WERI-Rb-1 (cell line): Measurements from ENCODE around the gene MMRN2.
A peak's percentile ranks its signal among the peaks of the same experiment; 100 is the strongest.
"Not testable (repeated sequence)": the region's sequence is repeated elsewhere in the genome, so short reads cannot be mapped to it uniquely, and the experiment has no call there.

Experiments
- DNase-seq: peaks from one replicate; pipeline ENCODE4 v3.0.0-alpha.2; 2020
- H3K27ac ChIP-seq: fragments of 250-450 bp; sonication (Bioruptor Pico); 2 replicates; pipeline ENCODE4 v1.5.1; 2020; ENCODE audit warnings: mild to moderate bottlenecking, moderate library complexity
- H3K27me3 ChIP-seq: fragments of 250-450 bp; sonication (Bioruptor Pico); 2 replicates; pipeline ENCODE4 v1.5.1; 2021; ENCODE audit warnings: mild to moderate bottlenecking, low read depth, moderate library complexity; ENCODE audit not compliant: insufficient read depth, severe bottlenecking
- H3K36me3 ChIP-seq: fragments of 250-450 bp; sonication (Bioruptor Pico); 2 replicates; pipeline ENCODE4 v1.5.1; 2020; ENCODE audit warnings: mild to moderate bottlenecking, moderate library complexity
- H3K4me3 ChIP-seq: 2 replicates; pipeline ENCODE4 v1.5.1; 2011; ENCODE audit warnings: low read depth, mild to moderate bottlenecking, control low read depth, low read length
- H3K9me3 ChIP-seq: fragments of 250-450 bp; sonication (Bioruptor Pico); 2 replicates; pipeline ENCODE4 v1.5.1; 2021; ENCODE audit warnings: mild to moderate bottlenecking, moderate library complexity; ENCODE audit not compliant: severe bottlenecking
- TF ChIP-seq, protein P1 (sequence below): IDR thresholded peaks from 2 replicates; pipeline ENCODE4 v1.5.1; 2011; ENCODE audit warnings: low read depth, mild to moderate bottlenecking, control low read depth, inconsistent platforms, low read length

The MMRN2 gene, protein sequence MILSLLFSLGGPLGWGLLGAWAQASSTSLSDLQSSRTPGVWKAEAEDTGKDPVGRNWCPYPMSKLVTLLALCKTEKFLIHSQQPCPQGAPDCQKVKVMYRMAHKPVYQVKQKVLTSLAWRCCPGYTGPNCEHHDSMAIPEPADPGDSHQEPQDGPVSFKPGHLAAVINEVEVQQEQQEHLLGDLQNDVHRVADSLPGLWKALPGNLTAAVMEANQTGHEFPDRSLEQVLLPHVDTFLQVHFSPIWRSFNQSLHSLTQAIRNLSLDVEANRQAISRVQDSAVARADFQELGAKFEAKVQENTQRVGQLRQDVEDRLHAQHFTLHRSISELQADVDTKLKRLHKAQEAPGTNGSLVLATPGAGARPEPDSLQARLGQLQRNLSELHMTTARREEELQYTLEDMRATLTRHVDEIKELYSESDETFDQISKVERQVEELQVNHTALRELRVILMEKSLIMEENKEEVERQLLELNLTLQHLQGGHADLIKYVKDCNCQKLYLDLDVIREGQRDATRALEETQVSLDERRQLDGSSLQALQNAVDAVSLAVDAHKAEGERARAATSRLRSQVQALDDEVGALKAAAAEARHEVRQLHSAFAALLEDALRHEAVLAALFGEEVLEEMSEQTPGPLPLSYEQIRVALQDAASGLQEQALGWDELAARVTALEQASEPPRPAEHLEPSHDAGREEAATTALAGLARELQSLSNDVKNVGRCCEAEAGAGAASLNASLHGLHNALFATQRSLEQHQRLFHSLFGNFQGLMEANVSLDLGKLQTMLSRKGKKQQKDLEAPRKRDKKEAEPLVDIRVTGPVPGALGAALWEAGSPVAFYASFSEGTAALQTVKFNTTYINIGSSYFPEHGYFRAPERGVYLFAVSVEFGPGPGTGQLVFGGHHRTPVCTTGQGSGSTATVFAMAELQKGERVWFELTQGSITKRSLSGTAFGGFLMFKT

DNA sequence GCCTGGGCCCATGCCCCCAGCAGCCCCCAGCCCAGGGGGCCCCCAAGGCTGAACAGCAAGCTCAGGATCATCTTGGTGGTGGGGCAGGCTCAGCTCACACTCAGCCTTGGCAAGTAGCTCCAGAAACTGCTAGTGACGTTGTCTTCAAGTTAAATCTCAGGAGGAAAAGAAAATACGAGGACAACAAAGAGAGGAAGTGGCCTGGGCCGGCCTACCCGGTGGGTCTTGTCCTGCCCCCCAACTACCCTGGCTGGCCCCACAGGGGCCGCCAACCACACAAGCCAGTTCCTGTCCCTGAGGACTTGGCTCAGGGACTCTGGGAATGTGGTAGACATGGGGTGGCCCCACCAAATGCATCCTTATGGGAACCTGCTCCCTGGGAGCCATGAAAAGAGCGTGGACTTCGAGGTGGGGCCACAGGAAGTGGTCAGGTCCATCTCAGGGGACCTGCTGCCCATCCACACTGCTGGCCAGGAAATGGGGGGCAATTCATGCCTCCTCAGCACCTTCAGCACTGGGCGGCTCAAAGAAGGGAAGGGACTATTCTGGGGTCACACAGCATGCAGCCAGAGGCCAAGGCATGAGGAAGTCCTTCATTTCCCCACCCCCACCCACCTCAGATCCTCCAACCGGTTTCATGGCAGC, at the start of gene MMRN2:
Gene MMRN2 (minus strand): TSS at position 145 of the 645 bp plus-strand sequence. CDS start 74 bp downstream, at position 71.
- TF ChIP-seq, protein P1, sequence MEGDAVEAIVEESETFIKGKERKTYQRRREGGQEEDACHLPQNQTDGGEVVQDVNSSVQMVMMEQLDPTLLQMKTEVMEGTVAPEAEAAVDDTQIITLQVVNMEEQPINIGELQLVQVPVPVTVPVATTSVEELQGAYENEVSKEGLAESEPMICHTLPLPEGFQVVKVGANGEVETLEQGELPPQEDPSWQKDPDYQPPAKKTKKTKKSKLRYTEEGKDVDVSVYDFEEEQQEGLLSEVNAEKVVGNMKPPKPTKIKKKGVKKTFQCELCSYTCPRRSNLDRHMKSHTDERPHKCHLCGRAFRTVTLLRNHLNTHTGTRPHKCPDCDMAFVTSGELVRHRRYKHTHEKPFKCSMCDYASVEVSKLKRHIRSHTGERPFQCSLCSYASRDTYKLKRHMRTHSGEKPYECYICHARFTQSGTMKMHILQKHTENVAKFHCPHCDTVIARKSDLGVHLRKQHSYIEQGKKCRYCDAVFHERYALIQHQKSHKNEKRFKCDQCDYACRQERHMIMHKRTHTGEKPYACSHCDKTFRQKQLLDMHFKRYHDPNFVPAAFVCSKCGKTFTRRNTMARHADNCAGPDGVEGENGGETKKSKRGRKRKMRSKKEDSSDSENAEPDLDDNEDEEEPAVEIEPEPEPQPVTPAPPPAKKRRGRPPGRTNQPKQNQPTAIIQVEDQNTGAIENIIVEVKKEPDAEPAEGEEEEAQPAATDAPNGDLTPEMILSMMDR, result no peak
- H3K27me3 ChIP-seq, result no peaks in the 10 kb centered on the region
- DNase-seq, result no peak
- H3K4me3 ChIP-seq, result no peak within 1 kb of the TSS
- no peaks in the 10 kb centered on the region for H3K36me3 ChIP-seq
- peaks cover 9% of the 10 kb centered on the region for H3K9me3 ChIP-seq
- peak within 1 kb of the TSS; percentile 39 for H3K27ac ChIP-seq

DNA sequence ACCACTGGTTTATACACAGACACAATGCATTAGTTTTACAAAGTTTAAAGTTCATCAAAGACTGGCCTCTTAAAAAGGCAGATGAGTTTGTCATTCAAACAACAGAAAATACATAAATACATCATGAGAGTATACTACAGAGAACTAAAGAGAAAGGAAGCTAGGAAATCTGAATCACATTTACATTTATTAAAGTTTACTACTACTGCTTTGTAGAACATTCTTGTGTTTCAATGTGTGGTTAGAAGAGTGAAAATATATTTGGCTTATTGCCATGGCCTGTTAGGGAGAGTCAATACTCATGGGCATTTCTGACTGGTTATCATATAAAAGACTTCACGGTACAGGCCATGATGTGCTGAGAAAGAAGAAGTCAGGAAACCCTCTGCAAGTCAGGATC, 49.7 kb upstream of the MMRN2 start:
- not testable (repeated sequence) for H3K4me3 ChIP-seq, H3K36me3 ChIP-seq, H3K27ac ChIP-seq, H3K27me3 ChIP-seq, H3K9me3 ChIP-seq, DNase-seq

DNA sequence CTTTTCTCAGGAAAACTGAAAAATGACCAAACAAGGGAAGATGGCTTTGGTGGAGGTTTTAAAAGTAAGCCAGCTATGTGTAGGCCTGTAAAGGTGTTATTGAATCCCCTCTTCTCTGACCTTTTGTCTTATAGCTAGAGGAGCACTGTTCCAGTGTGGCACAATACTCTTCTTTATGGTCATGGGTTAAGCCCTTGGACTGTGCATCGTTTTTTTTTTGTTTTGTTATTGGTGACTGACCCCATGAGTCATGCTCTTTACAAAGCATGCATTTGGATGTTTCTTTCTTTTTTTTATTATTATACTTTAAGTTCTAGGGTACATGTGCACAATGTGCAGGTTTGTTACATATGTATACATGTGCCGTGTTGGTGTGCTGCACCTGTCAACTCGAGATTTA, 43.1 kb upstream of the MMRN2 start:
- Histone ChIP-seq H3K4me3 (no peak overlapping the region), H3K27me3 (no peaks in the 10 kb centered on the region), H3K27ac (no peak overlapping the region), H3K36me3 (no peaks in the 10 kb centered on the region), H3K9me3 (no peaks in the 10 kb centered on the region)
- TF ChIP-seq, protein P1, result no peak
- no peak for DNase-seq

DNA sequence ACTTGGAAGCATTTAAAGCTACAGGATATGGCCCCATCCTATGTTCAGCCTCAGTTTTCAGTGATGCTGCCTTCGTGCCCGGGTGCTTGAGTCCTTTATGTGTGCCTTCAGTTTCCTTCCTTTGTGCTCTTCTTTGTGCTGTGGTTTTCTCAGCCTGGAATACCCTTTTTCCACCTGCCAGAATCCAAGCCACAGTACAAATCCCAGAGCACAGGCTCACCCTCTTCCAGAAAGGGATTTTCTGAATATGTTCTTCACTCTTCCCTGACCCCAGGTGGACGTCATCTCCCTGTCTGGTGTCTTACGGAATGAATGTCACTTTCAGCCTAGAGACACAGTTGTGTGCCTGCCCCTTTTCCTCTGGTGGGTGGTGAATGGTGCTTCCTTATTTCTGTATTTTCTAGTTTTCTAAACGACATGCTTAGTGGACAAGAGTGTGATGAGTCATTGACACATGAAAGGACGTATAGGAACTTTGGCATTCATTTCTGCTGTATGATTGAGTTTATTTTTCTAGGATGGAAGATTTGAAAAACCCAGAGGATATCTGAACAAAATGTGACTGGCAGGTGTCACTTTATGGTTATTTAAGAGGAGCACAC, 42.5 kb upstream of the MMRN2 start:
- not testable (repeated sequence) for H3K9me3 ChIP-seq, DNase-seq, H3K36me3 ChIP-seq, H3K27ac ChIP-seq, H3K4me3 ChIP-seq, H3K27me3 ChIP-seq

DNA sequence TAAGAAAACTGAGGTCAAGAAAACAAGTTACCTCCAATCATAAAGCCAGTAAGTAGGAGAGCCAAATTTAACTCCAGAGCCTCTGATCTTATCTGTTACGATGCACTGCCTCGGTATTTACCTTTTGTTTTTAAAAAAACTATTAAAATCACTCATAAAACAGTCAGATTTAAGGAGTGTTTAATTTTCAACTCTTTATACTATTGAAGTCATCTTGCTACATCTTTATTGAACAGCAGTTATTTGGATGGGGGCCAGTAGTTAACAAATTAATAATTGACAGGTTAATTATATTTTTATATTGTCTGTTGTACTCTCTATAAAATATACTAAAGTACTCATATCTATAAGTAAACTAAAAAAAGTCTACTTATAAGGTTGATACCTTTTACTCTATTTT, 35.5 kb upstream of the MMRN2 start:
- no peak overlapping the region for H3K27ac ChIP-seq
- no peaks in the 10 kb centered on the region for H3K9me3 ChIP-seq
- DNase-seq, result no peak
- H3K27me3 ChIP-seq, result no peaks in the 10 kb centered on the region
- TF ChIP-seq, protein P1, result no peak
- H3K36me3 ChIP-seq, result no peaks in the 10 kb centered on the region
- H3K4me3 ChIP-seq, result no peak overlapping the region

DNA sequence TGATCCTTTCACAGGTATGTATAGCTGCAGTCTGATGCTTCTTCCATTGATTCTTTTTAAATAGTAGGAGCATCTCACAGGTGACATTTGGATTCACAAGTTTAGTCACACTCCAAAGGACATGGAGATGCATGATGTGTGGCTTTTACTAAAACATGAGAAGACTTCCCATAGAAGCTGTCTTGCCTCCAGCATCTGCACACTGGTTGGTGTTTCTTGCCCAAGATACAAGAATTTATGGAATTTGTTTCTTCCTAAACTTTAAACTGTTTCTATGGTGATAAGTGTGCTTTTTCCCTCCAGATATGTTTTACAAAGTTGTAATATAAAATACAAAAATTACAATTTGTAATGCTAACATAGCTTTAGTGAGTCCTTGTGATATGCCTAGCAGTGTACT, 35.0 kb upstream of the MMRN2 start:
- Histone ChIP-seq H3K9me3 (no peaks in the 10 kb centered on the region), H3K27me3 (no peaks in the 10 kb centered on the region), H3K4me3 (no peak overlapping the region), H3K27ac (no peak overlapping the region), H3K36me3 (no peaks in the 10 kb centered on the region)
- no peak for DNase-seq
- TF ChIP-seq, protein P1, result no peak

DNA sequence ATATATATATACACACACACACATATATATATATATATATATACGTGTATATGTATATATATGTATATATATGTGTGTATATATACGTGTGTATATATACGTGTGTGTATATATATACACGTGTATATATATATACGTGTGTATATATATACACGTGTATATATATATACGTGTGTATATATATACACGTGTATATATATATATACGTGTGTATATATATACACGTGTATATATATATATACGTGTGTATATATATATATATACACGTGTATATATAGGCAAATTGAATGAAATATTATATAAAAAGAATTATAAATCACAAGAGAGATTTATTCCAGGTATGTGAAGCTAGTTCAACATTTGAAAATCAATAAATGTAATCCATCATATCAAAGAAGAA, 33.9 kb upstream of the MMRN2 start:
- H3K27ac ChIP-seq, DNase-seq, H3K36me3 ChIP-seq, H3K4me3 ChIP-seq, H3K27me3 ChIP-seq, H3K9me3 ChIP-seq: not testable (repeated sequence)
